ENCODE measurements around the gene CTBP2.

GRCh38 chr10:124985162-124985561 is 175.2 kb downstream of the CTBP2 start:
- TF ChIP-seq, protein P1, sequence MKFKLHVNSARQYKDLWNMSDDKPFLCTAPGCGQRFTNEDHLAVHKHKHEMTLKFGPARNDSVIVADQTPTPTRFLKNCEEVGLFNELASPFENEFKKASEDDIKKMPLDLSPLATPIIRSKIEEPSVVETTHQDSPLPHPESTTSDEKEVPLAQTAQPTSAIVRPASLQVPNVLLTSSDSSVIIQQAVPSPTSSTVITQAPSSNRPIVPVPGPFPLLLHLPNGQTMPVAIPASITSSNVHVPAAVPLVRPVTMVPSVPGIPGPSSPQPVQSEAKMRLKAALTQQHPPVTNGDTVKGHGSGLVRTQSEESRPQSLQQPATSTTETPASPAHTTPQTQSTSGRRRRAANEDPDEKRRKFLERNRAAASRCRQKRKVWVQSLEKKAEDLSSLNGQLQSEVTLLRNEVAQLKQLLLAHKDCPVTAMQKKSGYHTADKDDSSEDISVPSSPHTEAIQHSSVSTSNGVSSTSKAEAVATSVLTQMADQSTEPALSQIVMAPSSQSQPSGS (CRISPR knock-in tag; IDR thresholded peaks at IDR 0.05; ENCODE audit: borderline replicate concordance, low read depth), result no peak
- TF ChIP-seq CREB1 (CRISPR knock-in tag; IDR thresholded peaks at IDR 0.05) (no peak), CTCF (IDR thresholded peaks at IDR 0.05) (no peak), ZNF416 (CRISPR knock-in tag; IDR thresholded peaks at IDR 0.05) (no peak), ATF3 (CRISPR knock-in tag; conservative IDR thresholded peaks at IDR 0.05) (no peak), ELF4 (CRISPR knock-in tag; IDR thresholded peaks at IDR 0.05; ENCODE audit: low read depth) (no peak), ZNF121 (CRISPR knock-in tag; IDR thresholded peaks at IDR 0.05) (no peak), MLX (CRISPR knock-in tag; IDR thresholded peaks at IDR 0.05) (no peak), MAX (CRISPR knock-in tag; IDR thresholded peaks at IDR 0.05) (no peak), NFATC4 (CRISPR knock-in tag; IDR thresholded peaks at IDR 0.05) (no peak)
- TF ChIP-seq, protein P2, sequence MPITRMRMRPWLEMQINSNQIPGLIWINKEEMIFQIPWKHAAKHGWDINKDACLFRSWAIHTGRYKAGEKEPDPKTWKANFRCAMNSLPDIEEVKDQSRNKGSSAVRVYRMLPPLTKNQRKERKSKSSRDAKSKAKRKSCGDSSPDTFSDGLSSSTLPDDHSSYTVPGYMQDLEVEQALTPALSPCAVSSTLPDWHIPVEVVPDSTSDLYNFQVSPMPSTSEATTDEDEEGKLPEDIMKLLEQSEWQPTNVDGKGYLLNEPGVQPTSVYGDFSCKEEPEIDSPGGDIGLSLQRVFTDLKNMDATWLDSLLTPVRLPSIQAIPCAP (CRISPR knock-in tag; IDR thresholded peaks at IDR 0.05), result no peak
- TF ChIP-seq, protein P3, sequence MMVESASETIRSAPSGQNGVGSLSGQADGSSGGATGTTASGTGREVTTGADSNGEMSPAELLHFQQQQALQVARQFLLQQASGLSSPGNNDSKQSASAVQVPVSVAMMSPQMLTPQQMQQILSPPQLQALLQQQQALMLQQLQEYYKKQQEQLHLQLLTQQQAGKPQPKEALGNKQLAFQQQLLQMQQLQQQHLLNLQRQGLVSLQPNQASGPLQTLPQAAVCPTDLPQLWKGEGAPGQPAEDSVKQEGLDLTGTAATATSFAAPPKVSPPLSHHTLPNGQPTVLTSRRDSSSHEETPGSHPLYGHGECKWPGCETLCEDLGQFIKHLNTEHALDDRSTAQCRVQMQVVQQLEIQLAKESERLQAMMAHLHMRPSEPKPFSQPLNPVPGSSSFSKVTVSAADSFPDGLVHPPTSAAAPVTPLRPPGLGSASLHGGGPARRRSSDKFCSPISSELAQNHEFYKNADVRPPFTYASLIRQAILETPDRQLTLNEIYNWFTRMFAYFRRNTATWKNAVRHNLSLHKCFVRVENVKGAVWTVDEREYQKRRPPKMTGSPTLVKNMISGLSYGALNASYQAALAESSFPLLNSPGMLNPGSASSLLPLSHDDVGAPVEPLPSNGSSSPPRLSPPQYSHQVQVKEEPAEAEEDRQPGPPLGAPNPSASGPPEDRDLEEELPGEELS (CRISPR knock-in tag; IDR thresholded peaks at IDR 0.05), result no peak

All from WTC11 (cell line).